GM10266 (cell line): ENCODE results near the gene CT47C1.

Experiments
- DNase-seq: peaks from one replicate; pipeline ENCODE4 v3.0.0; 2012; ENCODE audit errors: extremely low spot score
- TF ChIP-seq, protein P1 (sequence below): IDR thresholded peaks from 2 replicates; pipeline ENCODE4 v1.5.1; 2012; ENCODE audit warnings: mild to moderate bottlenecking, low read depth; ENCODE audit not compliant: control insufficient read depth, insufficient read depth; ENCODE audit errors: missing control alignments

The CT47C1 gene

DNA sequence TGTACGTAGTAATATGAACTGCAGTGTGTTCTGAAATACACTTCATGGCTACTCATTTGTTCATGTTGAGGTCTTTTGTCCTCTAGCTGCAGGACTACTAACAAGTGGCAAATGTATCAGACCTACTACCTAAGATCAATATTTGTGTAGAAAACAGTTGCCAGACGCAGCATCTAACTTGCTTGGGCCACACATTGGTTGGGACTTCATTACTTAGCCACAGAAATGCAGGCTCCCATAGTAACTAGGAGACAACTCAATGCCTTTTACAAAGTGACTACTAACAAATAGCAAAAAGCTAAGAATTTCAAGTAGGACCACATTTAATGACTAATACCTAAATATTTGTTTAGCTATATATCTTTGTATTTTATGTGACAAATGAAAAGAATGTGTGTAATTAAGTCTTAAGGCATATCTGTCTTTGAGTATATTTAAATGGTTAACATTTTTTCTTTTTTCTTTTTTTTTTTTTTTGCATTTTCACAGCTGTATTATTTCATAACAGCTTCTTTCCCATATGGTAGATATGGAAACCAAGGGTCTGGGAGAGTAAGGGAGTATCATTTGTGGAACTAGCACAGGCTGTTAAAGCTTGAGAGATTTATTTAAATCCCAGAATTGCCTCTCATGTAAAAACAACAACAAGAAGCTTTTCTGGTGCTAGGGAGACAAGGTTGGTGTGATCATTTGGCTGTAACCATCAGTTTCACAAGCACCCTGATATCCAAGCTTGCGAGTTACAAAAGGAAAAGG lies 2.7 kb downstream of the CT47C1 start:
- DNase-seq: no peak
- TF ChIP-seq, protein P1, sequence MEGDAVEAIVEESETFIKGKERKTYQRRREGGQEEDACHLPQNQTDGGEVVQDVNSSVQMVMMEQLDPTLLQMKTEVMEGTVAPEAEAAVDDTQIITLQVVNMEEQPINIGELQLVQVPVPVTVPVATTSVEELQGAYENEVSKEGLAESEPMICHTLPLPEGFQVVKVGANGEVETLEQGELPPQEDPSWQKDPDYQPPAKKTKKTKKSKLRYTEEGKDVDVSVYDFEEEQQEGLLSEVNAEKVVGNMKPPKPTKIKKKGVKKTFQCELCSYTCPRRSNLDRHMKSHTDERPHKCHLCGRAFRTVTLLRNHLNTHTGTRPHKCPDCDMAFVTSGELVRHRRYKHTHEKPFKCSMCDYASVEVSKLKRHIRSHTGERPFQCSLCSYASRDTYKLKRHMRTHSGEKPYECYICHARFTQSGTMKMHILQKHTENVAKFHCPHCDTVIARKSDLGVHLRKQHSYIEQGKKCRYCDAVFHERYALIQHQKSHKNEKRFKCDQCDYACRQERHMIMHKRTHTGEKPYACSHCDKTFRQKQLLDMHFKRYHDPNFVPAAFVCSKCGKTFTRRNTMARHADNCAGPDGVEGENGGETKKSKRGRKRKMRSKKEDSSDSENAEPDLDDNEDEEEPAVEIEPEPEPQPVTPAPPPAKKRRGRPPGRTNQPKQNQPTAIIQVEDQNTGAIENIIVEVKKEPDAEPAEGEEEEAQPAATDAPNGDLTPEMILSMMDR: no peak

DNA sequence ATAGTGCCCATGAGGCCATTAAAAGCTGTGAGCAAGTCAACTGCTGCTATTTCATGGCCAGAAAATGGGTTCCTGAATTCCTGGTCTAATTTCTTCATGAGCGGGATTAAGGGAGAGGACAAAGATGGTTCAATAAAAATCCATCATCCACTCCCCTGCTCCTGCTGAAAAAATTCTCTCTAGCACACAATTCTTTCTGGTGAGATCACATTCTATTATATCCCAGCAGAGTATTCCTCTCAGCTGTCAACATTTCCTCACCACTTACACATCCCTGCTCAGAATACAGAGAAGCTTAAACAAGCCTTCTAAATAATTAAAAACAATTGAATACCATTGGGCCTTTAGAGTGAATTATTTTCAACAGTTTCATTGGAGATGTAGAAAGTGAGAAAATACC lies 9.5 kb downstream of the CT47C1 start:
- TF ChIP-seq, protein P1: no peak
- no peak for DNase-seq

DNA sequence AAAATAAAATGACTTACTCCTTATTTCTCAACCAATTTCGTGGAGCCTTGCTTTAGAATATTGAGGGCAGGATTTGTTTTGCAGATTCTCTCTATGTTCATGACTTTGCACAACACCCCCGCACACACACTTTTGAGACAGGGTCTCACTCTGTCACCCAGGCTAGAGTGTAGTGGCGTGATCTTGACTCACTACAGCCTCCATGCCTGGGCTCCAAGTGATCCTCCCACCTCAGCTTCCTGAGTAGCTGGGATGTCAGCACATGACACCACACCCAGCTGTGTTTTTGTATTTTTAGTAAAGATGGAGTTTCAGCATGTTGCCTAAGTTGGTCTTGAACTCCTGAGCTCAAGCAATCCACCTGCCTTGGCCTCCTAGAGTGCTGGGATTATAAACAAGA lies 12.0 kb downstream of the CT47C1 start:
- TF ChIP-seq, protein P1: no peak
- no peak for DNase-seq

DNA sequence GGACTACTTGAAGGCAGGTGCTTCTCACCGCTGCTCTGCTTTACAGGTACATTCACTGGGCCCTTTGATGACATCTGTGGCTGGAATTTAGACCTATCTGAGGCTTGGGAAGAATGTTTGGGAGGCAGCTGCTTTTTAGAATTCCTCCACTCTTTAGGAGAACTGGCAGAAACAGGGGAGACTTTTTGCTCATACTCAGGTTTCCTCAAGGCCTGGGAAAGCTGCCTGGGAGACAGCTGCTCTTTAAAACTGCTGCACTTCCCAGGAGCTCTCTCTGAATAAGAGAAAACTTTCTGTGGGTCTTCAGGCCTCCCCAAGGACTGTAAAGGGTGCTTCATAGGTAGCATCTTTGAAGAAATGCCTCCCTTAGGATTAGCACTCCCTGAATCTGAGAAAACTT lies 14.3 kb downstream of the CT47C1 start:
- DNase-seq: no peak
- TF ChIP-seq, protein P1: no peak

DNA sequence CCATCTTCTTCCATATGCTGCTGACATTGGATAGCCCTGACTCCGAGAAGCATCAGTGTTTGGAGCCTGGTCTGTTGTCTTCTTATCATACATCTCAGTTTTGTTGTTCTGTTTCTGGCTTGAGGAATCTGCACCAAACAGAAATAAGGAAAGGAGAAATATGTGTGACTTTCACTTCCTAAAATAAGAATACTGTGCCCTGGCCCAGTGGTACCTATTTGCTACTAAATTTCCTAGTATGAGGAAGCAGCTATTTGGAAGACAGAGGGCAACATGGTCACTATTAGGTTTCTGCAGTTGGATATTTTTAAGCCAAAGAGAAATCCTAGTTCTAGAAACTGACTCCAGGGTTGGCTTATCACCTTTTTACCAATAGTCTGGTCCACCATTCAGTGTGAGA lies 16.8 kb downstream of the CT47C1 start:
- TF ChIP-seq, protein P1: no peak
- no peak for DNase-seq

DNA sequence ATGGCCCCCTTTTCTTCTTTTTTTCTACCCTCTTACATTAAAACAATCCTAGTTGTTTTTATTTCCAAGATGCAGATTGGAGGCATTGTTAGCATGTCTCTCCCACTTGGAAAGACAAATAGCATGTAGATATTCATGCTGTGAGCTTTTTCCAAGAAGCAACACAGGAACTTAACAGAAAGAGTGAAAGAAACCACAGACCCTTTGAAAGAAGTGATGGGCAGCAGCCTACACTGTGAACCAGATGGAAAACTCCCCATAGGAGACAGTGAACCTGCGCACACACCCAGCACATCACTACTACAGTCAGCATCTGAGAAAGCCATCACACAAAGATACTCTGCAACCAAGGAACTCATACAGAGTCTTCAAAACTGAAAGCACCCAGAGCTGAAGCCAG lies 17.8 kb downstream of the CT47C1 start:
- TF ChIP-seq, protein P1: no peak
- DNase-seq: no peak

DNA sequence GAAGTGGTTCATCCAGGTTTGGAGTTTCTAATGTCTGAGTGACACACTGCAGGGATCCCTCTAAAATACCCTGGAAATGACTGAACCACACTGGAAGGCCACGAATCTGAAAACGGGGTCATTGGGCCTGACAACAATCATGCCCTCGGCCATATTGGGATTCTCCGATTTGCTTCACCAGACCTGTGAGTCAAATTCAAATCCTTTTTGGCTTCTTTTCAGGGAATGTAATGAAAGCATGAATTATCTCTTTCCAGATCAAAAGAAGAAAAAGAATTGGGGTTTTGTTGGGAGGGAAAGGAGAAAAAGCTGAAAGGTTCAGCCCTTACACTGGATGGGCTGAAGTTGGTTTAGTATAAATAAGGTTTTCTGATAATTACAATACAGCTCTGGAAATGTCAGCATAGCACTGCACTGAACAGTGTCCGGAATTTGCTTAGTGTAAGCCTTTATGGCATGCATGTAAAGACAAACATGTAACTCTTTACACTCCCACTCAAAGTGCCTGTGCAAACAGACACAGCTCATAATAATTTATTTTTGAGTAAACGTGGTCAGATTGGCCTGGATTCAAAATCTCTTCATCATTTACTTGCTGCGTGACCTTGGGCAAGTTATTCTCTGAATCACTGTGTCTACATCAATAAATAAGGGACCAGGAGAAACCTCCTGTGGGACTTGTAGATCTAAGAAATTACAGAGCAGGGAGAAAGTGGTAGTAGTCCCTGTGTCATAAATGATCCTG lies 21.4 kb downstream of the CT47C1 start:
- DNase-seq: no peak
- TF ChIP-seq, protein P1: no peak
